ENCODE data around the gene IKZF5. TPM values are rescaled to one million over a fixed set of nuclear protein-coding genes. Genes with fewer than 3 reads are reported as not detected.

IKZF5 gene
- total and polyA plus RNA-seq, 2 donors = 4.2 to 27.6 TPM

DNA sequence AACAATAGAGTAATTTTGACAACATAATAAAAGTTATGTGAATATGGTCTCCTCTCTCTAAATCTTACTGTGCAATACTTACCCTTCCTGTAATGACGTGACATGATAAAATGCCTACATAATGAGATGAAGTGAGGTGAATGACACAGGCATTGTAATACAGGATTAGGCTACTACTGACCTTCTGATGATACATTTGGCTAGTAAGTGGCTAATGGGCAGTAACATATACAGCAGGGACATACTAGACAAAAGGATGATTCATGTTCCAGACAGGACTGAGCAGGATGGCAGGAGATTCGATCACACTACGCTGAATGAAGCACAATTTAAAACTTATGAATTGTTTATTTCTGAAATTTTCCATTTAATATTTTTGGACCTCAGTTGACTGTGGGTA lies 59.3 kb downstream of the IKZF5 start:
- Histone ChIP-seq H3K27me3 (ENCODE audit: control insufficient read depth in 2 of 2, insufficient read depth in 1 of 2, low read length in 1 of 2) (peaks cover 0 to under 1% of the 10 kb centered on the region in 2 donors), H3K36me3 (ENCODE audit: control insufficient read depth in 2 of 2, insufficient read depth in 2 of 2, low read length in 1 of 2) (peaks cover 0 to 23% of the 10 kb centered on the region in 2 donors), H3K4me1 (ENCODE audit: control insufficient read depth in 2 of 2, insufficient read depth in 2 of 2, low read length in 2 of 2) (peaks cover 6 to 7% of the 10 kb centered on the region in 2 donors), H3K4me3 (ENCODE audit: low read length in 2 of 2) (no peak overlapping the region), H3K27ac (ENCODE audit: low read depth in 1 of 2, low read length in 1 of 2) (no peak overlapping the region), H3K9me3 (ENCODE audit: control insufficient read depth in 2 of 2, insufficient read depth in 1 of 2, low read length in 1 of 2) (peaks cover 0 to 4% of the 10 kb centered on the region in 2 donors)
- no peak for DNase-seq (ENCODE audit: low read depth in 6 of 9, low spot score in 9 of 9)
- WGBS = over 99% methylated on average over 3 of the region's 3 CpGs

Other genes starting within 250 kb of the IKZF5 start
- gene CUZD1, start 162.9 kb downstream of the IKZF5 start, total RNA-seq = 1.1 TPM
- 3.1 TPM for gene CUZD1, start 162.9 kb downstream of the IKZF5 start, polyA plus RNA-seq
- 3.8 TPM for gene FAM24B, start 129.2 kb downstream of the IKZF5 start, total RNA-seq
- 7.1 TPM for gene FAM24B, start 129.2 kb downstream of the IKZF5 start, polyA plus RNA-seq
- gene FAM24A, start 98.2 kb downstream of the IKZF5 start, total RNA-seq = not detected
- not detected for gene FAM24A, start 98.2 kb downstream of the IKZF5 start, polyA plus RNA-seq
- gene C10orf88, start 54.6 kb downstream of the IKZF5 start, total RNA-seq = 9.9 TPM
- 12.1 TPM for gene C10orf88, start 54.6 kb downstream of the IKZF5 start, polyA plus RNA-seq
- gene PSTK, start 28.4 kb downstream of the IKZF5 start, total RNA-seq = 4.8 TPM
- gene PSTK, start 28.4 kb downstream of the IKZF5 start, polyA plus RNA-seq = 5.0 TPM
- 5.9 TPM for gene ACADSB, start 211 bp upstream of the IKZF5 start, total RNA-seq
- 11.0 TPM for gene ACADSB, start 211 bp upstream of the IKZF5 start, polyA plus RNA-seq
- gene HMX3, start 127.2 kb upstream of the IKZF5 start, total RNA-seq = not detected
- not detected for gene HMX3, start 127.2 kb upstream of the IKZF5 start, polyA plus RNA-seq
- gene HMX2, start 139.3 kb upstream of the IKZF5 start, total RNA-seq = 0.05 TPM
- 0.25 TPM for gene HMX2, start 139.3 kb upstream of the IKZF5 start, polyA plus RNA-seq
- gene BUB3, start 145.6 kb upstream of the IKZF5 start, total RNA-seq = 163 TPM
- gene BUB3, start 145.6 kb upstream of the IKZF5 start, polyA plus RNA-seq = 76.6 TPM